ENCODE data around the gene C1orf146.

DNA sequence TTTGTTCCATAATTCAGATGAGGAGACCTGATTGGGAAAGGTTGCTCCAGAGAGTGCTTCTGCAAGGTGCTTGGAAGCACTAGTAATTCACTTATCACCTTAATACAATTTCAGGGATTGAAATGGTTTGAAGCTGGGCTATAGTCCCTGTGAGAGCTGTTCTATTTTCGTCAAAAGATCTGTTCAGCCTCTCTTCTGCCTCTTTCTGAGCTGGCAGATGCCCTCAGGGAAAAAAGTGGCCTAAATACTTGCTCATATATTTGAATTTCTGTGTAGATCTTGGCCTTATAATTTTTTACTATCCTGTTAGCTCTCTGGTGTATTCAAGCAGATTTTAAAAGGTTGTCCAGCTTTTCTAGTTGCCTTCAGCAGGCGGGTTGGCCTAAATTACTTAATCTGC, 22.3 kb downstream of the C1orf146 start:
- TF ChIP-seq MAZ (IDR thresholded peaks at IDR 0.05; ENCODE audit: borderline replicate concordance, low read depth, low read length) (no peak), SMC3 (IDR thresholded peaks at IDR 0.05; ENCODE audit: low read depth, low read length) (no peak), RAD21 (IDR thresholded peaks at IDR 0.05; ENCODE audit: low read length) (no peak), MAFK (IDR thresholded peaks at IDR 0.05; ENCODE audit: low read depth, low read length) (no peak), POLR2A (IDR thresholded peaks at IDR 0.05; ENCODE audit: low read depth, low read length) (no peak), CHD1 (IDR thresholded peaks at IDR 0.05; ENCODE audit: low read depth, low read length) (no peak), USF2 (IDR thresholded peaks at IDR 0.05; ENCODE audit: low read depth, low read length) (no peak), RFX5 (IDR thresholded peaks at IDR 0.05; ENCODE audit: low read depth, low read length) (no peak)
- TF ChIP-seq, protein P1, sequence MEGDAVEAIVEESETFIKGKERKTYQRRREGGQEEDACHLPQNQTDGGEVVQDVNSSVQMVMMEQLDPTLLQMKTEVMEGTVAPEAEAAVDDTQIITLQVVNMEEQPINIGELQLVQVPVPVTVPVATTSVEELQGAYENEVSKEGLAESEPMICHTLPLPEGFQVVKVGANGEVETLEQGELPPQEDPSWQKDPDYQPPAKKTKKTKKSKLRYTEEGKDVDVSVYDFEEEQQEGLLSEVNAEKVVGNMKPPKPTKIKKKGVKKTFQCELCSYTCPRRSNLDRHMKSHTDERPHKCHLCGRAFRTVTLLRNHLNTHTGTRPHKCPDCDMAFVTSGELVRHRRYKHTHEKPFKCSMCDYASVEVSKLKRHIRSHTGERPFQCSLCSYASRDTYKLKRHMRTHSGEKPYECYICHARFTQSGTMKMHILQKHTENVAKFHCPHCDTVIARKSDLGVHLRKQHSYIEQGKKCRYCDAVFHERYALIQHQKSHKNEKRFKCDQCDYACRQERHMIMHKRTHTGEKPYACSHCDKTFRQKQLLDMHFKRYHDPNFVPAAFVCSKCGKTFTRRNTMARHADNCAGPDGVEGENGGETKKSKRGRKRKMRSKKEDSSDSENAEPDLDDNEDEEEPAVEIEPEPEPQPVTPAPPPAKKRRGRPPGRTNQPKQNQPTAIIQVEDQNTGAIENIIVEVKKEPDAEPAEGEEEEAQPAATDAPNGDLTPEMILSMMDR (conservative IDR thresholded peaks at IDR 0.05; ENCODE audit: low read depth, low read length): no peak
- TF ChIP-seq, protein P2, sequence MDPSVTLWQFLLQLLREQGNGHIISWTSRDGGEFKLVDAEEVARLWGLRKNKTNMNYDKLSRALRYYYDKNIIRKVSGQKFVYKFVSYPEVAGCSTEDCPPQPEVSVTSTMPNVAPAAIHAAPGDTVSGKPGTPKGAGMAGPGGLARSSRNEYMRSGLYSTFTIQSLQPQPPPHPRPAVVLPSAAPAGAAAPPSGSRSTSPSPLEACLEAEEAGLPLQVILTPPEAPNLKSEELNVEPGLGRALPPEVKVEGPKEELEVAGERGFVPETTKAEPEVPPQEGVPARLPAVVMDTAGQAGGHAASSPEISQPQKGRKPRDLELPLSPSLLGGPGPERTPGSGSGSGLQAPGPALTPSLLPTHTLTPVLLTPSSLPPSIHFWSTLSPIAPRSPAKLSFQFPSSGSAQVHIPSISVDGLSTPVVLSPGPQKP (IDR thresholded peaks at IDR 0.05; ENCODE audit: borderline replicate concordance, low read depth, low read length): no peak
